RWPE1 (cell line): ENCODE measurements around the gene ZNF26.

ENCODE experiments used
- CTCF ChIA-PET: fragments of 350-600 bp; sonication (Branson Sonifier 250); formaldehyde crosslinking; extraction: SDS; loops from one replicate; lab custom pipeline; 2021; lab: Yijun Ruan, JAX
- POLR2A ChIA-PET: fragments of 400-600 bp; formaldehyde crosslinking; extraction: SDS; loops from one replicate; lab custom pipeline; 2020; ENCODE audit warnings: antibody characterized with exemption; ENCODE audit not compliant: low non-redundant PET; lab: Yijun Ruan, JAX
- DNase-seq: peaks from one replicate; pipeline ENCODE4 v3.0.0; 2012; ENCODE audit warnings: low spot score
- H3K27ac ChIP-seq: fragments of 450-650 bp; 2 replicates; pipeline ENCODE4 v1.5.1; 2017
- TF ChIP-seq, protein P1 (sequence below): fragments of 450-650 bp; conservative IDR thresholded peaks from 2 replicates; pipeline ENCODE4 v1.5.1; 2017; ENCODE audit warnings: low read depth, mild to moderate bottlenecking

The ZNF26 gene

DNA sequence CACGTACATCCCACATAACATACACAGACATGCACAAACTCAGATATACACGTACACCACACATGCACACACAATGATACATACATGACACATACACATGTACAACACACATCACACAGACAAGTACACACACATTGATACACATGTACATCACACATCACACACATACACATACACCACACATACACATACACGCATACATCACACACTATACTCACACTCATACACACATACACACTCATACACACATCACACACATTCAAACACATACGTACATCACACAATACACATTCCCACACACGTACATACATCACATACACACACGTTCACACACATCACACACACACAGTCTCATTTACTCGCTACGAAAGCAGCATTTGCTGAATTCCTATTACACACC is 34.5 kb upstream of the ZNF26 start:
- DNase-seq, result no peak
- H3K27ac ChIP-seq, result no peak overlapping the region
- ChIA-PET CTCF (no interaction called here), POLR2A (no interaction called here)
- TF ChIP-seq, protein P1, sequence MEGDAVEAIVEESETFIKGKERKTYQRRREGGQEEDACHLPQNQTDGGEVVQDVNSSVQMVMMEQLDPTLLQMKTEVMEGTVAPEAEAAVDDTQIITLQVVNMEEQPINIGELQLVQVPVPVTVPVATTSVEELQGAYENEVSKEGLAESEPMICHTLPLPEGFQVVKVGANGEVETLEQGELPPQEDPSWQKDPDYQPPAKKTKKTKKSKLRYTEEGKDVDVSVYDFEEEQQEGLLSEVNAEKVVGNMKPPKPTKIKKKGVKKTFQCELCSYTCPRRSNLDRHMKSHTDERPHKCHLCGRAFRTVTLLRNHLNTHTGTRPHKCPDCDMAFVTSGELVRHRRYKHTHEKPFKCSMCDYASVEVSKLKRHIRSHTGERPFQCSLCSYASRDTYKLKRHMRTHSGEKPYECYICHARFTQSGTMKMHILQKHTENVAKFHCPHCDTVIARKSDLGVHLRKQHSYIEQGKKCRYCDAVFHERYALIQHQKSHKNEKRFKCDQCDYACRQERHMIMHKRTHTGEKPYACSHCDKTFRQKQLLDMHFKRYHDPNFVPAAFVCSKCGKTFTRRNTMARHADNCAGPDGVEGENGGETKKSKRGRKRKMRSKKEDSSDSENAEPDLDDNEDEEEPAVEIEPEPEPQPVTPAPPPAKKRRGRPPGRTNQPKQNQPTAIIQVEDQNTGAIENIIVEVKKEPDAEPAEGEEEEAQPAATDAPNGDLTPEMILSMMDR, result no peak

GRCh38 chr12:132952371-132953162 is 33.6 kb upstream of the ZNF26 start:
- TF ChIP-seq, protein P1, result no peak
- ChIA-PET POLR2A (no interaction called here), CTCF (no interaction called here)
- no peak for DNase-seq
- H3K27ac ChIP-seq, result no peak overlapping the region

DNA sequence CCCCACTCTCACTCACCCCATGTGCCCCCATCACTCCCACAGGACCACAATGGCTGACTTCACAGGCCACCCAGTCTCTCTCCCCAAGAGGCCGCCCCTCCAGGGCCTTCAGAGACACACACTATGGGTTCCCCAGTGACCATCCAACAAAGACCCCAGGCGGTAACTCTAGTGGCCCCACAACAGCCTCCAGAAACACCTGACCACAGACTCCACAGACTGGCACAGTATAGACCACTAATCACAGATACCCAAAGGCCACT is 33.1 kb upstream of the ZNF26 start:
- ChIA-PET CTCF (no interaction called here), POLR2A (no interaction called here)
- no peak for DNase-seq
- TF ChIP-seq, protein P1, result no peak
- H3K27ac ChIP-seq, result no peak overlapping the region

- CTCF ChIA-PET, result no interaction called here
- POLR2A ChIA-PET, result no interaction called here
- no peak overlapping the region for H3K27ac ChIP-seq
- TF ChIP-seq, protein P1, result no peak
- no peak for DNase-seq
These were observed 32.4 kb upstream of the ZNF26 start for GRCh38 chr12:132953771-132954170.

- peak overlapping the region; percentile 87 for H3K27ac ChIP-seq
- POLR2A ChIA-PET, result no interaction called here
- DNase-seq, result peak; percentile 6
- TF ChIP-seq, protein P1, result no peak
- CTCF ChIA-PET, result no interaction called here
These were observed 31.6 kb upstream of the ZNF26 start for GRCh38 chr12:132954471-132955048.

- TF ChIP-seq, protein P1, result no peak
- POLR2A ChIA-PET, result no interaction called here
- DNase-seq, result peak; percentile 41
- CTCF ChIA-PET, result no interaction called here
- peak overlapping the region; percentile 87 for H3K27ac ChIP-seq
These were observed 30.8 kb upstream of the ZNF26 start for GRCh38 chr12:132955094-132956010.
